ENCODE measurements around the gene FARP1.

DNA sequence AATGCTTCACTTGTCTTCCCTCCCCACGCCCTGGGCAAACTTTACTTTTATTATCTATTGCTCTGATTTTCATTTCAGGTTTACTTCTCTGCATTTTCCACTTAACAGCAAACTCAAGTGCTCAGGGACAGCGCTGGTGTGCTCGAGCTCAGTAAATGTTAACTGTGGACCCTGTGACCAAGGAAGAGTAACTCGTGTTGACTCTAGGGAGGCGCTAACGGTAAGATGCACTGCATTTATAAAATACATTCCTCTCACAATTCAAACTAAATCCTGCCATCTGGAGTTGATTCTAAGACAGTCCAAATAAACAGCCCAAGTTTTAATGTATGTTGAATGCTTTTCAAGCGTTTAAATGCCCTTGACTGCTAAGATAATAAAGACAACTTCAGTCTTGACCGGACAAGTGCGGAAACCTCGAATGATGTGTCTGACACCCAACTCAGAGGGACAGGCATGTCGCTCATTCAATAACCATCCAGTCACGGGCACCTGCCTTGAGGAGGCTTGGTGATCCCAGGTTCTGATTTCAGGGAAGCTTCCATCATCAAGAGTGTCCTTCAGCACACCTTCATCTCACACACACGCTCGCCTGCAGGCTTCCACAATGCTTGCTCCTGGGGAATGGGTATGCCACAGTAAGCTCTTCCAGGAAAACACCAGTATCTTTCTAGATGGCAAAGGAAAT lies 340.9 kb downstream of the FARP1 start:
- no peak for TF ChIP-seq POLR2A (IDR thresholded peaks at IDR 0.05)
- TF ChIP-seq, protein P1, sequence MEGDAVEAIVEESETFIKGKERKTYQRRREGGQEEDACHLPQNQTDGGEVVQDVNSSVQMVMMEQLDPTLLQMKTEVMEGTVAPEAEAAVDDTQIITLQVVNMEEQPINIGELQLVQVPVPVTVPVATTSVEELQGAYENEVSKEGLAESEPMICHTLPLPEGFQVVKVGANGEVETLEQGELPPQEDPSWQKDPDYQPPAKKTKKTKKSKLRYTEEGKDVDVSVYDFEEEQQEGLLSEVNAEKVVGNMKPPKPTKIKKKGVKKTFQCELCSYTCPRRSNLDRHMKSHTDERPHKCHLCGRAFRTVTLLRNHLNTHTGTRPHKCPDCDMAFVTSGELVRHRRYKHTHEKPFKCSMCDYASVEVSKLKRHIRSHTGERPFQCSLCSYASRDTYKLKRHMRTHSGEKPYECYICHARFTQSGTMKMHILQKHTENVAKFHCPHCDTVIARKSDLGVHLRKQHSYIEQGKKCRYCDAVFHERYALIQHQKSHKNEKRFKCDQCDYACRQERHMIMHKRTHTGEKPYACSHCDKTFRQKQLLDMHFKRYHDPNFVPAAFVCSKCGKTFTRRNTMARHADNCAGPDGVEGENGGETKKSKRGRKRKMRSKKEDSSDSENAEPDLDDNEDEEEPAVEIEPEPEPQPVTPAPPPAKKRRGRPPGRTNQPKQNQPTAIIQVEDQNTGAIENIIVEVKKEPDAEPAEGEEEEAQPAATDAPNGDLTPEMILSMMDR (IDR thresholded peaks at IDR 0.05) = no peak

All from gastroesophageal sphincter (tissue), 3 donors.